SK-N-SH (cell line): Measurements from ENCODE around the gene CNTN4.

ENCODE experiments used
- FOXJ3 ChIP-seq: sonication (generic); formaldehyde crosslinking; IDR thresholded peaks from 2 replicates; pipeline ENCODE4 v1.5.1; 2020; ENCODE audit warnings: mild to moderate bottlenecking, missing genetic modification reagents
- RAD21 ChIP-seq: IDR thresholded peaks from 2 replicates; pipeline ENCODE4 v1.6.1; 2012; ENCODE audit warnings: mild to moderate bottlenecking, low read length
- SMC3 ChIP-seq: IDR thresholded peaks from 2 replicates; pipeline ENCODE4 v1.6.1; 2012; ENCODE audit warnings: low read depth, low read length, improper control_type of control experiment
- TAF1 ChIP-seq: IDR thresholded peaks from 2 replicates; pipeline ENCODE4 v1.6.1; 2012; ENCODE audit warnings: low read depth, mild to moderate bottlenecking, low read length, moderate library complexity, borderline replicate concordance
- TF ChIP-seq, protein P1 (sequence below): fragments of 200-600 bp; sonication (generic); IDR thresholded peaks from 2 replicates; pipeline ENCODE4 v1.6.1; 2017; ENCODE audit warnings: antibody characterized with exemption, mild to moderate bottlenecking, moderate library complexity

DNA sequence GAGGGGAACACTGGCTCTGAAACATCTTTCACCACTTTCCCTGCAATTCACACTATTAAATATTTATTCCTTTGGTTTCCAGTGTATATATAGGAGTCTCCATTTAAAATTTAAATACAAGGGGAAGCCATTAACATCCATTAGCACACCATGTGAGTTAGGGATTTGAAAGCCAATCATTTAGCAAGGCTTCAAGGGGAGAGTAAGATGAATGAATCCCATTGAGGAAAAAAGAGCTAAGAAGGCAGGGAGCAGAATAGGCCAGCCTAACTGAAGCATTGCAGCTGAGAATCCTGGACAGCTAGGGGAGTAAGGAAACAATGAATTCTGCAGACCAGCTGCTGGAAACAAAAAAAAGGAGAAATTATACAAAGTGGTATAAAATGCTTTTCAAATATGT, 585.4 kb downstream of the CNTN4 start:
- no peak for TF ChIP-seq SMC3
- no peak for TF ChIP-seq TAF1
- TF ChIP-seq, protein P1, sequence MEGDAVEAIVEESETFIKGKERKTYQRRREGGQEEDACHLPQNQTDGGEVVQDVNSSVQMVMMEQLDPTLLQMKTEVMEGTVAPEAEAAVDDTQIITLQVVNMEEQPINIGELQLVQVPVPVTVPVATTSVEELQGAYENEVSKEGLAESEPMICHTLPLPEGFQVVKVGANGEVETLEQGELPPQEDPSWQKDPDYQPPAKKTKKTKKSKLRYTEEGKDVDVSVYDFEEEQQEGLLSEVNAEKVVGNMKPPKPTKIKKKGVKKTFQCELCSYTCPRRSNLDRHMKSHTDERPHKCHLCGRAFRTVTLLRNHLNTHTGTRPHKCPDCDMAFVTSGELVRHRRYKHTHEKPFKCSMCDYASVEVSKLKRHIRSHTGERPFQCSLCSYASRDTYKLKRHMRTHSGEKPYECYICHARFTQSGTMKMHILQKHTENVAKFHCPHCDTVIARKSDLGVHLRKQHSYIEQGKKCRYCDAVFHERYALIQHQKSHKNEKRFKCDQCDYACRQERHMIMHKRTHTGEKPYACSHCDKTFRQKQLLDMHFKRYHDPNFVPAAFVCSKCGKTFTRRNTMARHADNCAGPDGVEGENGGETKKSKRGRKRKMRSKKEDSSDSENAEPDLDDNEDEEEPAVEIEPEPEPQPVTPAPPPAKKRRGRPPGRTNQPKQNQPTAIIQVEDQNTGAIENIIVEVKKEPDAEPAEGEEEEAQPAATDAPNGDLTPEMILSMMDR: no peak
- no peak for TF ChIP-seq FOXJ3 (CRISPR knock-in tag)
- TF ChIP-seq RAD21: no peak
